Ovary (tissue), 3 donors: Measurements from ENCODE around the gene RERE.

ENCODE experiments used
- CTCF ChIP-seq, 3 donors: fragments of 450-650 bp in 2 of 3; fragments of 200-600 bp in 1 of 3; IDR thresholded peaks; one replicate each; pipeline versions ENCODE4 v1.5.1 to v1.8.0; 2016 to 2022; ENCODE audit warnings: antibody characterized with exemption in 3 of 3, mild to moderate bottlenecking in 1 of 3
- POLR2A ChIP-seq: fragments of 450-650 bp; IDR thresholded peaks from one replicate; pipeline ENCODE4 v1.6.1; 2017; ENCODE audit warnings: antibody characterized with exemption, mild to moderate bottlenecking, moderate library complexity
- donor health status: DM: no; HTN: no; CAD: no.

GRCh38 chr1:8307628-8308027 lies 509.8 kb downstream of the RERE start:
- no peak for TF ChIP-seq CTCF (IDR thresholded peaks at IDR 0.05)
- TF ChIP-seq POLR2A, result no peak
